Esophagus (tissue), 2 donors: ENCODE data around the gene NLRC5. TPM values are rescaled to one million over a fixed set of nuclear protein-coding genes. Genes with fewer than 3 reads are reported as not detected.

Experiments used
- H3K27ac ChIP-seq, 2 donors: one replicate each; pipeline ENCODE4 v1.5.1; 2013; ENCODE audit warnings: low read depth in 2 of 2, mild to moderate bottlenecking in 2 of 2, inconsistent platforms in 1 of 2, low read length in 1 of 2, moderate library complexity in 1 of 2
- H3K27me3 ChIP-seq, 2 donors: one replicate each; pipeline ENCODE4 v1.6.1; 2013; ENCODE audit warnings: low read length in 2 of 2, control low read depth in 1 of 2, mild to moderate bottlenecking in 1 of 2; ENCODE audit not compliant: insufficient read depth in 2 of 2, control insufficient read depth in 1 of 2
- H3K36me3 ChIP-seq, 2 donors: one replicate each; pipeline ENCODE4 v1.6.1; 2013; ENCODE audit warnings: low read length in 1 of 2; ENCODE audit not compliant: control insufficient read depth in 2 of 2, insufficient read depth in 2 of 2
- H3K4me1 ChIP-seq, 2 donors: one replicate each; pipeline ENCODE4 v1.6.1; 2013; ENCODE audit warnings: low read length in 1 of 2; ENCODE audit not compliant: control insufficient read depth in 2 of 2, insufficient read depth in 2 of 2
- H3K4me3 ChIP-seq, 2 donors: one replicate each; pipeline ENCODE4 v1.5.1; 2013; ENCODE audit warnings: low read length in 2 of 2, mild to moderate bottlenecking in 2 of 2, low read depth in 1 of 2, moderate library complexity in 1 of 2
- H3K9me3 ChIP-seq, 2 donors: one replicate each; pipeline ENCODE4 v1.6.1; 2013; ENCODE audit warnings: mild to moderate bottlenecking in 2 of 2, low read depth in 1 of 2, low read length in 1 of 2, moderate library complexity in 1 of 2; ENCODE audit not compliant: control insufficient read depth in 2 of 2, insufficient read depth in 1 of 2
- WGBS, 2 donors: extraction: QIAGEN DNeasy Blood & Tissue Kit; methylation state at CpG; one replicate each; pipeline ENCODE4 v1.1.7; 2013; 5-methylcytosine and 5-hydroxymethylcytosine counted together
- polyA plus RNA-seq, 2 donors: library from polyadenylated mRNA; stranded (reverse); fragments of 200-250 nt; gene quantifications; one replicate each; pipeline ENCODE4 v1.2.3, GENCODE V29; 2013
- donor health status: healthy with polysubstance abuse.
- donor health status: Bipolar disorder and iron deficiency.

NLRC5 gene
- polyA plus RNA-seq, 2 donors, result 11.3 to 21.7 TPM

DNA sequence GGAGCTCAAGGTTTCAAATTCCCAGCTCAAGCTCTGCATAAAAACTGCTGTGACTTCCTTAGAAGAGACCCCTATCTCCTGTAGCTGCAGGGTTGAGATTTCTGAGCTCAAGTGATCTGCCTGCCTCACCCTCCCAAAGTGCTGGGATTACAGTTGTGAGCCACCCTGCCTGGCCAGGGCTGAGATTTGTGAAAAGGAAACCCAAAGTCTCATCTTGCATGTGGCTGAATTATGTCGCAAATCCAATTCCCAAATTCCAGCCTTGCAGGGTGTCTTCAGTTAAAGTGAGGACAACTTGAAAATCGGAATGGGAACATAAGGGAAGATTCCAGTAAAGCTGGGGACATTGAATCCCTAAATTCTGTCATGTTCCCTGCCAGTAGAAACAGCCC, 41.8 kb upstream of the NLRC5 start:
- peaks cover 13 to 18% of the 10 kb centered on the region in 2 donors for H3K36me3 ChIP-seq
- no peaks in the 10 kb centered on the region for H3K4me1 ChIP-seq
- no peaks in the 10 kb centered on the region for H3K27me3 ChIP-seq
- 79 to 92% methylated on average over 2 of the region's 2 CpGs for WGBS, 2 donors
- no peak overlapping the region for H3K27ac ChIP-seq
- no peak overlapping the region for H3K4me3 ChIP-seq
- no peaks in the 10 kb centered on the region for H3K9me3 ChIP-seq

DNA sequence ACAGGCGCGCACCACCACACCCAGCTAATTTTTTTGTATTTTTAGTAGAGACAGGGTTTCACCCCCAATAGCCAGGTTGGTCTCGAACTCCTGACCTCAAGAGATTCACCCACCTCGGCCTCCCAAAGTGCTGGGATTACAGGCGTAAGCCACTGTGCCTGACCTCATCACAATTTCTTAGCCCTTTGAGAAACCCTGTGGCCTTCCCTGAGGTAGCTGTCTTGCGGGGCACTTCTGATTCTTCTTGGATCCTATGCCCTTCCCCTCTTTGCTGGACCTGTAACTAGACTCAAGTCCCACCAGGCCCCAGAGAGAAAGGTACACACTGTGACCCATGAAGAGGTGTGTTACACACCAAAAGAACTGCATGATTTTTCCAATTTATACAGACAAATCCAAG, 41.1 kb upstream of the NLRC5 start:
- Histone ChIP-seq H3K27ac (no peak overlapping the region), H3K27me3 (no peaks in the 10 kb centered on the region), H3K36me3 (peaks cover 6 to 15% of the 10 kb centered on the region in 2 donors), H3K9me3 (no peaks in the 10 kb centered on the region), H3K4me3 (no peak overlapping the region), H3K4me1 (no peaks in the 10 kb centered on the region)
- WGBS, 2 donors, result 92 to 94% methylated on average over 6 of the region's 6 CpGs

- H3K9me3 ChIP-seq, result no peaks in the 10 kb centered on the region
- H3K27me3 ChIP-seq, result no peaks in the 10 kb centered on the region
- H3K4me3 ChIP-seq, result no peak overlapping the region
- 80 to 96% methylated on average over 4 of the region's 4 CpGs for WGBS, 2 donors
- H3K27ac ChIP-seq, result no peak overlapping the region
- peaks cover 4 to 7% of the 10 kb centered on the region in 2 donors for H3K36me3 ChIP-seq
- no peaks in the 10 kb centered on the region for H3K4me1 ChIP-seq
Observed at GRCh38 chr16:56950051-56950450, 39.3 kb upstream of the NLRC5 start.

DNA sequence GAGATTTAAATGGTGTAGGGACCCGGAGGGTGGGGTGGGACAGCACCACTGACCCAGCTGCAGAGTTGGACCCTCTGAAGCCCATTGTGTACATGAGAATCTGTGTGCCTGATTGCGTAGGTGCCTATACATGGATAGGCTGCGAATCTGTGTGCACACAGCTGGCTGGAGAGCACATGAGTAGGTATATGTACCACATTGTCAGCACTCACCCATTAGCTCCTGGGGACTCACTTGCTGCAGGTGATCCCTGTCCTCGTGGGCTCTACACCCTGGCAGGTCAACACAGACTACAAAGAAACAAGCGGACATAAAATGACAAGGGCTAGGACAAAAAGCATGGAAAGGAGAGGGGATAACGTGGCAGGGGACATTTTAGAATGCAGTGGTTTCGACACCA, 38.9 kb upstream of the NLRC5 start:
- H3K27me3 ChIP-seq, result no peaks in the 10 kb centered on the region
- 72 to 88% methylated on average over 7 of the region's 7 CpGs for WGBS, 2 donors
- no peaks in the 10 kb centered on the region for H3K4me1 ChIP-seq
- no peaks in the 10 kb centered on the region for H3K9me3 ChIP-seq
- H3K36me3 ChIP-seq, result peaks cover under 1 to 6% of the 10 kb centered on the region in 2 donors
- no peak overlapping the region for H3K4me3 ChIP-seq
- H3K27ac ChIP-seq, result no peak overlapping the region

DNA sequence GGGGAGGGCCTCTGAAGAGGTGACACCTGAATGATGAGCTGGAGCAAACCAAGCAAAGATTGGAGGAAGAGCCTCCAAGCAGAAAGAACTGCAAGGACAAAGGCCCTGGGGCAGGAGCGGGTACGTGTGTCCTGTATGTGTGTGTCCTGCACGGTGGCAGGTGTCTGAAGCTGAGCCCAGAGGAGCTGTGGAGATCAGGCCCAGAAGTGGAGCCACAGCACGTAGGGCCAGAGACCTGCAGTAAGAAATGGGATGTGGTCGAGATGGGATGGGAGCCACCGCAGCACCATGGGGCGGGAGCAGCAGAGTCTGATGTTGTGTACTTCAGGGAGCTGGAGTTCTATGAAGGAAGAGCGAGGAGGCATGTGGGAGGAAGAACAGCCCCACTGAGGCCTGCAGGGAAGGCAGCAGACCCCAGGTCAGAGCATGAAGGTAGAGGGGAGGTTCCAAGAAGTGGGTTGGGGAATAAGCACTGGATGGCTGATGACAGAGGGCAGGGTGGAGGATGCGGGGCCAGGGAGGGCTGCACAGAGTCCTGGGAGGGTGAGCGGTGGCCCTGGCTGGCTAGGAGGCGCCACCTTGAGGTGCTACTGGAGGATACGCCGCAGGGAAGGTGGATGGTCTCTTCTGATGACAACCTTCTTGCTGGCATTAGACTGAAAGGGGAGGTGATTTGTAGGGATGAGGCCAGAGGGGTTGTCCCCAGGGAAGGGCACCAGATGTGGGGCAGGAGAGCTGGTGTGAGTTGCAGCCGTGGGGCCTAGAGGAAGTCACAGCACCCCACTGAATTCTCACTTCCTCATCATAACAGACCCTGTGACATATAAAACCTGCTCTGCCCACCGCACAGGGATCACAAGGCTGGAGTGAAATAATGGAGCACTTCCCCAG, 38.2 kb upstream of the NLRC5 start:
- Histone ChIP-seq H3K27ac (no peak overlapping the region), H3K9me3 (no peaks in the 10 kb centered on the region), H3K4me1 (no peaks in the 10 kb centered on the region), H3K36me3 (peaks cover 0 to 1% of the 10 kb centered on the region in 2 donors), H3K27me3 (no peaks in the 10 kb centered on the region), H3K4me3 (no peak overlapping the region)
- 57 to 72% methylated on average over 15 of the region's 15 CpGs for WGBS, 2 donors

- Histone ChIP-seq H3K9me3 (no peaks in the 10 kb centered on the region), H3K27me3 (no peaks in the 10 kb centered on the region), H3K4me1 (no peaks in the 10 kb centered on the region), H3K4me3 (no peak overlapping the region), H3K36me3 (no peaks in the 10 kb centered on the region), H3K27ac (no peak overlapping the region)
- WGBS, 2 donors, result 79 to 86% methylated on average over 6 of the region's 6 CpGs
Observed at GRCh38 chr16:56953006-56953405, 36.4 kb upstream of the NLRC5 start.

GRCh38 chr16:56956076-56956475, 33.3 kb upstream of the NLRC5 start:
- Histone ChIP-seq H3K9me3 (no peaks in the 10 kb centered on the region), H3K36me3 (no peaks in the 10 kb centered on the region), H3K27ac (no peak overlapping the region), H3K27me3 (no peaks in the 10 kb centered on the region), H3K4me3 (no peak overlapping the region), H3K4me1 (no peaks in the 10 kb centered on the region)
- WGBS, 2 donors, result 83 to 86% methylated on average over 4 of the region's 4 CpGs

- Histone ChIP-seq H3K4me1 (no peaks in the 10 kb centered on the region), H3K4me3 (no peak overlapping the region), H3K36me3 (no peaks in the 10 kb centered on the region), H3K9me3 (no peaks in the 10 kb centered on the region), H3K27me3 (no peaks in the 10 kb centered on the region), H3K27ac (no peak overlapping the region)
- 56 to 63% methylated on average over 4 of the region's 4 CpGs for WGBS, 2 donors
Observed at GRCh38 chr16:56956756-56957155, 32.6 kb upstream of the NLRC5 start.

GRCh38 chr16:56960681-56961281, 28.6 kb upstream of the NLRC5 start:
- H3K36me3 ChIP-seq, result no peaks in the 10 kb centered on the region
- no peak overlapping the region for H3K27ac ChIP-seq
- H3K9me3 ChIP-seq, result no peaks in the 10 kb centered on the region
- H3K27me3 ChIP-seq, result no peaks in the 10 kb centered on the region
- 71 to 77% methylated on average over 13 of the region's 13 CpGs for WGBS, 2 donors
- no peak overlapping the region for H3K4me3 ChIP-seq
- H3K4me1 ChIP-seq, result peaks cover 0 to 4% of the 10 kb centered on the region in 2 donors

DNA sequence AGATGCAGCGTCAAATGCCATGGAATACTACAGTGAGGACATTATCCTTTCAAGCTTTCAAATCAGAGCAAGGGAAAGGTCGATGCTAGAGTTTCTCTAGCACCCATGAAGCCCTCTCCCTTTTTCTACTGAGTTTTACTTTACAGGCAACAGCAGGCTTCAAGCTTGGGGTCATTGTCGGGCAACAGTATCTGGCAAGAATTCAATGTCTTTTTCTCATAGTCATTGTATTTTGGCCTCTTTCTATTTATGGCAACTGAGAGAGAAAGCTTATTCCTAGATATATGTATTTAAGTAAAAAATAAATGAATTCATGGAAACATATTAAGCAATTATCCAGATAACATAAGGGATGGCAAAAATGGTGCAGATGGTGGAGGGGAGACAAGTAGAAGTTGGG, 28.0 kb upstream of the NLRC5 start:
- Histone ChIP-seq H3K27ac (no peak overlapping the region), H3K36me3 (no peaks in the 10 kb centered on the region), H3K27me3 (no peaks in the 10 kb centered on the region), H3K4me3 (no peak overlapping the region), H3K4me1 (peaks cover 0 to 4% of the 10 kb centered on the region in 2 donors), H3K9me3 (no peaks in the 10 kb centered on the region)
- 64 to 72% methylated on average over 3 of the region's 3 CpGs for WGBS, 2 donors
